HG03469 (cell line): ENCODE measurements around the gene CEP63.

ENCODE experiments used
- ATAC-seq: cut with Tn5 transposase; IDR thresholded peaks from one replicate; pipeline ENCODE4 v1.9.1; 2021; ENCODE audit warnings: mild to moderate bottlenecking, moderate library complexity, moderate number of reproducible peaks; ENCODE audit not compliant: unreplicated experiment

Gene CEP63

GRCh38 chr3:134466331-134466730, 19.5 kb upstream of the CEP63 start:
- ATAC-seq = no peak

- no peak for ATAC-seq
These were observed 17.3 kb upstream of the CEP63 start for GRCh38 chr3:134468519-134468918.

GRCh38 chr3:134471521-134472193, 14.2 kb upstream of the CEP63 start:
- ATAC-seq = no peak

GRCh38 chr3:134472831-134473230, 13.0 kb upstream of the CEP63 start:
- ATAC-seq = no peak

- no peak for ATAC-seq
These were observed 11.8 kb upstream of the CEP63 start for GRCh38 chr3:134473868-134474546.

- no peak for ATAC-seq
These were observed 10.9 kb upstream of the CEP63 start for GRCh38 chr3:134474956-134475355.

GRCh38 chr3:134476306-134476705, 9.6 kb upstream of the CEP63 start:
- ATAC-seq = no peak

GRCh38 chr3:134477002-134477401, 8.9 kb upstream of the CEP63 start:
- ATAC-seq = no peak

GRCh38 chr3:134477938-134478337, 7.9 kb upstream of the CEP63 start:
- ATAC-seq = no peak

GRCh38 chr3:134480546-134480945, 5.3 kb upstream of the CEP63 start:
- ATAC-seq = no peak

- no peak for ATAC-seq
These were observed 4.7 kb upstream of the CEP63 start for GRCh38 chr3:134481166-134481565.

- no peak for ATAC-seq
These were observed 3.2 kb upstream of the CEP63 start for GRCh38 chr3:134482622-134483021.

GRCh38 chr3:134483195-134483900, 2.5 kb upstream of the CEP63 start:
- ATAC-seq = no peak

GRCh38 chr3:134485075-134485717, 661 bp upstream of the CEP63 start:
- no peak for ATAC-seq

GRCh38 chr3:134486577-134487041, 752 bp downstream of the CEP63 start:
- ATAC-seq = no peak

GRCh38 chr3:134487406-134487805, 1.5 kb downstream of the CEP63 start:
- ATAC-seq = no peak

GRCh38 chr3:134494495-134494894, 8.6 kb downstream of the CEP63 start:
- no peak for ATAC-seq

- ATAC-seq = no peak
These were observed 10.1 kb downstream of the CEP63 start for GRCh38 chr3:134495980-134496379.

GRCh38 chr3:134496471-134497071, 10.7 kb downstream of the CEP63 start:
- no peak for ATAC-seq

- no peak for ATAC-seq
These were observed 17.4 kb downstream of the CEP63 start for GRCh38 chr3:134503266-134503665.

- no peak for ATAC-seq
These were observed 18.3 kb downstream of the CEP63 start for GRCh38 chr3:134504132-134504531.
